Islet of Langerhans (tissue), 1 donor: ENCODE results near the gene KIF1B.

Source experiments
- FAIRE-seq: peaks from one replicate; lab custom pipeline; 2011; peaks lifted over from hg19 to GRCh38; lab: Jason Lieb, UNC

Gene KIF1B

GRCh38 chr1:10283318-10283984 is 73.1 kb downstream of the KIF1B start:
- FAIRE-seq, result no peak

GRCh38 chr1:10286244-10286643 is 75.9 kb downstream of the KIF1B start:
- no peak for FAIRE-seq

- no peak for FAIRE-seq
Measured at GRCh38 chr1:10287023-10287645, 76.8 kb downstream of the KIF1B start.

GRCh38 chr1:10288029-10288615 is 77.8 kb downstream of the KIF1B start:
- FAIRE-seq, result no peak

- no peak for FAIRE-seq
Measured at GRCh38 chr1:10291705-10292104, 81.3 kb downstream of the KIF1B start.

DNA sequence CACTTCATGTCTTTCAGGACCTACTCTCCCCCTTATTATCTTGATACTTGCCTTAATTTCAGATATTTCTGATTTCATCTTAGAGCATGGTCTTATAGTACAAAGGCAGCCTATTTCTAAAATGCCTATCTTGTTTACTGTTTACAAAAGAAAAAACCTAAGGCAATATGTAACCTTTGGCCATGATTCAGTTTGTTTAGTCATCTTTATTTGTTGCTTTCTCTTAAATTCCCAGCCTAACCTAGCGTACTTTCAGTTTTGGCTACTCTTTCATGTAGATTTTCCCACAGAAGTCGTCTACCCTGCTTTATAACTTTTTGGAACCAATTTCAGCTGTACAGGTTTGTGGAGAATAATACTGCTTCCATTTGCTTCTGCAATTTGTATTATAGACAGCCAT is 81.8 kb downstream of the KIF1B start:
- FAIRE-seq, result no peak

- no peak for FAIRE-seq
Measured at GRCh38 chr1:10295481-10296085, 85.2 kb downstream of the KIF1B start.

GRCh38 chr1:10299151-10299550 is 88.8 kb downstream of the KIF1B start:
- no peak for FAIRE-seq

DNA sequence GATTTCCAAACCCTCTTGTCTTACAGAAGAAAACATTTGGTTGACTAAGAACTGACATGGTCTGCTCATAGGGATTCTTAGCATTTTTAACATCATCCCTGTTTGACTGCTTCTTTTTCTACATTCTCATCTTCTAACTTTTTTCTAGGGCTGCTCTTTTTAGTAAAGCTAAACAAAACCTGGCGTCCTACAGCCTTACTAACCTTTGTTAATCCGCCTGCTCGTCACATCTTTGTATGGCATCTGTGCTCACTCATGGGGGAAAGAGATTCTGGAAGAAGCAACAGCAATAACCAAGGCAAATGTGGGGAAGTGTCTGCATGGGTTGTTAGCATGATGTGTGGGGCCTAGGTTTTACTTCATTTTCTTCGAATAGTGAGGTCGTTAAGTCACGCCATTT is 92.0 kb downstream of the KIF1B start:
- no peak for FAIRE-seq

GRCh38 chr1:10304295-10304694 is 93.9 kb downstream of the KIF1B start:
- FAIRE-seq, result no peak

- FAIRE-seq, result no peak
Measured at GRCh38 chr1:10306435-10306834, 96.1 kb downstream of the KIF1B start.

DNA sequence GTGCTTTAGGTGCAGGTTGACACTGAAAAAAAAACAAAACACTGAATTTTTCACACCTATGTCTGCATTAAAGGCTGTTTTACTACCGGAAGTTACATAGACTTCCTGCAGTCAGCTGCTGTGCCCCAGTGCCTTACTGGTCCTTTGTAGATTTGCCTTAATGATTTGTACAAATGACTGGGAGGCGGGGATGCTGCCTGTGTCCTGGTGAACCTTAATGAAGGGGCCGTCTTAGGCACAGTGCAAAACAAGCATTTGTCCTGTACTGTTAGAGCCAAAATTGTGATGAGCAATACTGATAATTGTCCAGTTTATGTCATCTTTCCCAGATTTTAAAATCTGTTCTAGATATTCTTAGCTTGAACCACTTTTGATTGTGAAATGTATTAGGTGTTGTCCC is 97.6 kb downstream of the KIF1B start:
- no peak for FAIRE-seq

DNA sequence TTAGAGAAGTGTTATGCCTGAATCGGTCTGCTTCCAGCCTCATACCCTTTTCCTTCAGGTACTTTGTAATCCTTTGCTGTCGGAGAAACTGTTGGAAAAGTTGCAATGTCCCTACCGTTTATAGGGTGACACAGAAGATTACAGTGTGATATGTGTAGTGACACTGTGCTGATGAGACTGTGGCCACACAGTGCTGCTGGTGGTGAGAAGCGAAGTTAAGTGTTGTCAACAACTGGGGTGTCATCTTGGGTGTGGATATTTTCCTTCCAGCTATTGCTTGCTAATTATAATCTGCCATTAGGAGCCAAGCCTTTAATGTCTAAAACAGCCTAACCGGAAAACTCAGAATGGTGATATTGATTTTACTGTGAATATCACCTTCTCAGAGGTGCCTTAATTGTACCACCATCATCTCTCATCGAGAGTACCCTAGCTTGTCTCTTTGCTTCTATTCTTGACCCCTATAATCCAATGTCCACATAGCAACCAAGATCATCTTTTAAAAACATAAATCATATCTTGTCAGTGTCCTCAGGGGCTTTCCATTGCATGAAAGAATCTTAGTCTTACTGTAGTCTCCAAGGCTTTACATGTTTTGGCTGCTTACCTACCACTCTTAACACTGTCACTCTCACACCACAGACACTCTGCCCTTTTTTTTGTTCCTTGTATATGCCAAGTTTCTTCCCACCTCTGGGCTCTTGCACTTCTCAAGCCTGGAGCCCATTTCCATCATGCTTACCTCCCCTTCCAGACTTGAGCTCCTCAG is 99.1 kb downstream of the KIF1B start:
- FAIRE-seq, result no peak

DNA sequence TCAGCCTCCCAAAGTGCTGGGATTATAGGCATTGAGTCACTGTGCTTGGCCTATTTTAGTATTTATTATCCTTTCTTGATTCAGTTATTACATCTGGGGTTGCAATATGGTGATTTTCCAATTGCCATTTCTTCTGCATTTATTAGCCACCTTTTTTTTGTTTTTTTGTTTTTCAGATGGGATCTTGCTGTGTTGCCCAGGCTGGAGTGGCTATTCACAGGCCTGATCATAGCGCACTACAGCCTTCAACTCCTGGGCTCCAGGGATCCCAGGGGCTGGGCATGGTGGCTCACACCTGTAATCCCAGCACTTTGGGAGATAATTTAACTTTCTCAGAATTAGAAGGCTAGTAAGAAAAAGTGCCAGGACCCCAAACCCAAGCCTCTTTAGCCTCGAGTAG is 106.4 kb downstream of the KIF1B start:
- FAIRE-seq, result no peak

DNA sequence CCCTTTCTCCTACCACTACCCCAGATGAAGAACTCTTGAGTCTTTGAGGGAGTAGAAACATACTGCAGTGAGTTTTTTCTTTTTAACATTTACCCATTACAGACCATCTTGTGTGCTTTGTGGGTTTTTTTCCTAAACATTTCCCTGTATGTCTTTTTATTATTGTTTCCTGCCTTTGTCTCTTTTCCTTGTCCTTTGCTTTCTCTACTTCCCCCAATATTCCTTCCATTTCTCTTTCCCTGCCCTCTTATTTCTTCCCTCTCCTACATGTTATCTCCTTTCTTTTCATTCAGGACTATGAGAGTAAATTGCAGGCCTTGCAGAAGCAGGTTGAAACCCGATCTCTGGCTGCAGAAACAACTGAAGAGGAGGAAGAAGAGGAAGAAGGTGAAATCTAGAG is 109.4 kb downstream of the KIF1B start:
- FAIRE-seq, result no peak

DNA sequence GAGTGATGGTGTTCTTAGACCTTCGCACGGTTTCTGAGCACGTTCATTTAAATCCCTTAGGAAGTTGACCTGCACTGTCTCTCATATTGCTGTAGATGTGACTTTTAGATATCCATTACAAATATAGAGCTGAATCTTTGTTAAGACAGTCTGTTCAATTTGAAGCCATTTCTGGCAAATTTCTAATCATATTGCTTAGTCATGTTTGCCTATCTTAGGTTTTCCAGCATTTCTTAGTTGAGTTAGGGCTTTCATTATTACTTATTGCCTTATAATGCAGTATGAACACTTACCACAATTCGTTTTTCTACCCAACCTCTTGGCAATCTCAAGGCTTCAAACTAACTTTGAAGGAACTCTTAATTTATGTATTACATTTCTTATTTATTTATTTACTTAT is 110.0 kb downstream of the KIF1B start:
- FAIRE-seq, result no peak

- no peak for FAIRE-seq
Measured at GRCh38 chr1:10322821-10323220, 112.5 kb downstream of the KIF1B start.

DNA sequence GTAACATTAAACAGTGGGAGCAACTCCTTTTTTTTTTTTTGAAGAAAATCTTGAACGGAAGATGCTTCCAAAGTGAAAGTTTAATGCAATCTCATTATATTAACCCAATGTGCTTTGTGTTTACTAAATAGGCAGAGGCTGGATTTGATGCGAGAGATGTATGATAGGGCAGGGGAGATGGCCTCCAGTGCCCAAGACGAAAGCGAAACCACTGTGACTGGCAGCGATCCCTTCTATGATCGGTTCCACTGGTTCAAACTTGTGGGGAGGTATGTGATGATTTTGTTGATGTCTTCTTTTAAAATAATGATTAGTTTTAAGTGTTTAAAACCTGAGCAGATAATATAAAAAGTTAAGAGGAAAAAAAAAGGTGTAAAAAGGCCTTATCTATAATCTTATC is 114.3 kb downstream of the KIF1B start:
- FAIRE-seq, result no peak

- no peak for FAIRE-seq
Measured at GRCh38 chr1:10325521-10325920, 115.2 kb downstream of the KIF1B start.

- no peak for FAIRE-seq
Measured at GRCh38 chr1:10326251-10326650, 115.9 kb downstream of the KIF1B start.

GRCh38 chr1:10328180-10328963 is 118.0 kb downstream of the KIF1B start:
- FAIRE-seq, result no peak

GRCh38 chr1:10337436-10337835 is 127.1 kb downstream of the KIF1B start:
- no peak for FAIRE-seq
